ENCODE data around the gene MRPL9. TPM values are rescaled to one million over a fixed set of nuclear protein-coding genes. Genes with fewer than 3 reads are reported as not detected.

Gene MRPL9
- total RNA-seq, 1 donor from 2014 or later: 166 TPM

DNA sequence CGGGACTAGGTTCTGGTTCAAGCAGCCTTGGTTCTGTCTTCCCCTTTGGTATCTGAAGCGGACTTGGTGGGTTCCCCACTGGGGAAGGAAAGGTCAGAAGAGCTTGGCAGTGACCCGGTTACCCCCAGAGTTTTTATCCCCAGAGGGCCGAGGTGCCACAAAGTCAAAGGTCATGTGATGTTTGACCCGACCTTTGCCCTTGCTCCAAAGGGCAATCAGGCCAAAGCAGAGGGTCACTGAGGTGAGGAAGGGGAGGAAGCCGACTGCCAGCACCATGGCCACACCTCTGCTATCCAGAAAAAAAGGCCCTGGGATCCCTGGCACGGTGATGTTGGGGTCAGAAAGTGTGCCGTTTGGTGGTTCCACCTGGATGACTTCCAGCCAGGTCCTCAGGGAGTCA, 37.5 kb upstream of the MRPL9 start:
- no peak for DNase-seq (ENCODE audit: low read depth)
- no peak overlapping the region for H3K4me3 ChIP-seq (ENCODE audit: low read depth, low read length)
- TF ChIP-seq, protein P1, sequence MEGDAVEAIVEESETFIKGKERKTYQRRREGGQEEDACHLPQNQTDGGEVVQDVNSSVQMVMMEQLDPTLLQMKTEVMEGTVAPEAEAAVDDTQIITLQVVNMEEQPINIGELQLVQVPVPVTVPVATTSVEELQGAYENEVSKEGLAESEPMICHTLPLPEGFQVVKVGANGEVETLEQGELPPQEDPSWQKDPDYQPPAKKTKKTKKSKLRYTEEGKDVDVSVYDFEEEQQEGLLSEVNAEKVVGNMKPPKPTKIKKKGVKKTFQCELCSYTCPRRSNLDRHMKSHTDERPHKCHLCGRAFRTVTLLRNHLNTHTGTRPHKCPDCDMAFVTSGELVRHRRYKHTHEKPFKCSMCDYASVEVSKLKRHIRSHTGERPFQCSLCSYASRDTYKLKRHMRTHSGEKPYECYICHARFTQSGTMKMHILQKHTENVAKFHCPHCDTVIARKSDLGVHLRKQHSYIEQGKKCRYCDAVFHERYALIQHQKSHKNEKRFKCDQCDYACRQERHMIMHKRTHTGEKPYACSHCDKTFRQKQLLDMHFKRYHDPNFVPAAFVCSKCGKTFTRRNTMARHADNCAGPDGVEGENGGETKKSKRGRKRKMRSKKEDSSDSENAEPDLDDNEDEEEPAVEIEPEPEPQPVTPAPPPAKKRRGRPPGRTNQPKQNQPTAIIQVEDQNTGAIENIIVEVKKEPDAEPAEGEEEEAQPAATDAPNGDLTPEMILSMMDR (conservative IDR thresholded peaks at IDR 0.05; ENCODE audit: low read depth, low read length): no peak

DNA sequence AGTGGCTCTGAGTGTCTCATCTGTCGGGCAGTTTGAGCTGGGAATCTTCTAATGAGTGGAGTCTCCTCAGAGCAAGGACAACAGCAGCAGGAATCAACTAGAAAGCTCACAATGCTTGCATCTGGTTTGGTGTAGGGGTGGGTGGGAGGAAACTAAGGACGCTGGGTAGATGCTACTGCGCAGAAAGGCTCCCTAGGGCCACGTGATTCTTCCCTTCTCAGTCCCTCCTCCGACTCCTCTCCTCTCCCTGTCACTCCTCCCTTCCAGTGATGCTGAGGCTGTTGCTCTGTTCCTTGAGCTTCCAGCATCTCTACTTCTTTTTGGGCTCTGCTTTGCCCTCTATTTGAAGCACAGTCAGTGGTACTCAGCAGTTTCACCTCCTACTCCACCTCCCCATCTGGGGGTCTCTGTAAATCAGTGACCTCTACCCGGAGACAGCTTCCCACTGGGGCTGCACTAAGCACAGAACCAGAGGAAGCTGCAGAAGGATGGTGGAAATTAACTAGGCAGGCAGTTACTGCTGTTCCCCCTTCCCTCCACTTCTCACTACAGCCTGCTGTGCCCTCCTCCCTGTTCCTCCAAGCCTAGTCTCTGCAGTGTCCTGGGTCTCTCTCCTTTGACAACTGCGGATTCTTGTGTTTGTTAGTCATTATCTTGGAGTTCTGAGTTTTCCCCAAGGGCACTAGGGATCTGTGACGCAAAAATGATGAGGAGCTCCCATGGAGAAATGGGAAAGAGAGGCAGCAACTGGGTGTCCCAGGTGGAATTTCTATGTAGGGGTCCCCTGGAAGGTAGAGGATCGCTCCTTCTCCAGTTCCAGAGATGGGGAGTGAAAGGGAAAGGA, 36.1 kb upstream of the MRPL9 start:
- TF ChIP-seq, protein P1 (conservative IDR thresholded peaks at IDR 0.05; ENCODE audit: low read depth, low read length): no peak
- DNase-seq (ENCODE audit: low read depth): no peak
- H3K4me3 ChIP-seq (ENCODE audit: low read depth, low read length): no peak overlapping the region

DNA sequence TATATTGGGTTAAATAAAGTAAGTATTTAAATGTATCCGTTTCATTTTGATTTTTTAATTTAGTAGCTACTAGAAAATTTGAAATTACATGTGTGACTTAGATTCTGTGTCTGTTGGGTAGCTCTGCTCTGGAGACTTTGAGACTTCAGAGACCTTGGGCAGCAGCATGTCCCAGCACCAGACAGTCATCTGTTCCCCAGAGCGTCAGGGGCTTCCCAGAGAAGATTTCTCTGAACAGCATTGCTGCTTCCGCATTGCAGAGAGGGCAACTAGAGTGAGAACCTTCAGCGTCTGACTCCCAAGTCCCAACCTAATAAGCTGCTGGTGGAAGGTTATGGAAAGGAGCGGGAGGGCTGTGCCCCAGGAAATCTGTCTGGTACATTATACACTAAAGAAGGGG, 35.3 kb upstream of the MRPL9 start:
- H3K4me3 ChIP-seq (ENCODE audit: low read depth, low read length): no peak overlapping the region
- TF ChIP-seq, protein P1 (conservative IDR thresholded peaks at IDR 0.05; ENCODE audit: low read depth, low read length): no peak
- DNase-seq (ENCODE audit: low read depth): no peak

DNA sequence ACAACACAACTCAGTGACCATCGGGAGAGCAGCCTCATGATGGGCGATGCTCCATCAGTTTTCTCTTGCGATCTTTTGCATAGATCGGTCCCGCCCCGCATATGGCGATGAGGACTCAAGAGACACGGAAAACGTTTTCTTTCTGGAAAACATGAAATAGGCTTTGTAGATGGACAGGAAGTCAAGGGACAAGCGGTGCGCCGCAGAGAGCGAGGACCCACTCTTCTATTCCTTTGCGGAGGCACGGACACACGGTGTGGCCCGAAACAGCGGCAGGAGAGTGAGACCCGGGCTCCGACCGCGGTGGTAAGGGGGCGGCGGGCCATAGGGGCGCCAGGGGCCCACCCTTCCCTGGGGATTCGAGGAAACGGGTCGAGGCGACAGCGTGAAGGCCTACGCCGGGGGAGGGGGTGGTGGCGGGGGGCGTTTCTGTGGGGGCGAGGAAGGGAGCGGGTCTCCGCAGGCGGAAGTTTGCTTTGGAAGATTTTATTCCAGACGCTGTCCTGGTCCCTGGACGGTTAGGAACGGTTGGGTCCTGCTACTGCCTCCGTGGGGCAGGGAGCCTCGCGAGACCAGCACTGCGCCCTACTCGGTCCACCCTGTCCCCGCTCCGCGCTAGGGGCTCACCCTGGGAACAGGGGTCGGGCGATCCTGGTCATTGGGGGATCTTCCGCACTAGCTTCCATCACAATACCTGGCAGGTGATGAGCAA, 27.8 kb upstream of the MRPL9 start:
- peak overlapping the region; percentile 88 for H3K4me3 ChIP-seq (ENCODE audit: low read depth, low read length)
- DNase-seq (ENCODE audit: low read depth): no peak
- TF ChIP-seq, protein P1 (conservative IDR thresholded peaks at IDR 0.05; ENCODE audit: low read depth, low read length): no peak

DNA sequence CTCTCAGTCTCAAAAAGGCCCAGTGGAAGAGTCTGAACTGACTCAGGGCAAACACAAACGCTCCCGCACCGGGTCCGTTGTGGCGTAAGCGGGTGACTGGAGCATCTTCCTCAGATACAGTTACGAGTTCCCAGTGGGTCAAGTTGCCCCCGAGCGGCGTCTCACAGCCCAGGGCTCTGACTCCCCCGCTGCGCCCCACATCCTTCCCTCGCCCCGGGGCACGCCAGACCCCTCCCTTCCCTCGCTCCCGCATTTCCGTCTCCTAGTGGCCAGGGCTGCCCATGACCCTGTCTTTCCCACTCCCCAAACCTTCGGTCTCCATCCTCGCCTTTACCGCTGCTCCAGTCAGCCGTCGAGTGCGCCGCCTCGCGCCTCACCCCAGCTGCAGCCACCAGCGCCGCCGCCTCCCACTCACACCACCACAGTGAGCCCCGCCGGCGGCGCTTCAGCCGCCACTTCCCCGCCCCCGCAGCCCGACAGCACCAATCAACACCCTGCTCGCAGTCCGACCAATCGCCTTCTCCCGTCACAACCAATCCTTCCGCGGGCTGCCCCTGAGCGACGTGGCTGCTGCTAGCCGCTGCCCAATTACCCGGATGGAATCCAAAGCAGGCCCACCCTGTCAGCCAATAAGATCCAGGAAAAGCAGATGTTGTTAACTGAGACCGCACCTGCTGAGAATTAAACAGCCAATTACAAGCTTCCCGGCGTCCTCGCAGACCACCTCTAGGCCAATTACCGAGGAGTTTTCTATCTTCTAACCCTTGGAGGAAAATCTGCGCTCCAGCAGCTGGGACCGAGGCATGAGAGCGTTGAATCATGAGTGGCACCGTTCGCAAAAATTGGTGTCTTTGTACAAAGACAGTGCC, 27.0 kb upstream of the MRPL9 start, which contains the start of gene TDRKH:
Gene TDRKH (minus strand): TSS at position 430 of the 869 bp plus-strand sequence. CDS start 7,478 bp downstream, outside the sequence.
- TF ChIP-seq, protein P1 (conservative IDR thresholded peaks at IDR 0.05; ENCODE audit: low read depth, low read length): peak; percentile 25
- peak within 1 kb of the TSS; percentile 88 for H3K4me3 ChIP-seq (ENCODE audit: low read depth, low read length)
- peak; percentile 97 for DNase-seq (ENCODE audit: low read depth)

DNA sequence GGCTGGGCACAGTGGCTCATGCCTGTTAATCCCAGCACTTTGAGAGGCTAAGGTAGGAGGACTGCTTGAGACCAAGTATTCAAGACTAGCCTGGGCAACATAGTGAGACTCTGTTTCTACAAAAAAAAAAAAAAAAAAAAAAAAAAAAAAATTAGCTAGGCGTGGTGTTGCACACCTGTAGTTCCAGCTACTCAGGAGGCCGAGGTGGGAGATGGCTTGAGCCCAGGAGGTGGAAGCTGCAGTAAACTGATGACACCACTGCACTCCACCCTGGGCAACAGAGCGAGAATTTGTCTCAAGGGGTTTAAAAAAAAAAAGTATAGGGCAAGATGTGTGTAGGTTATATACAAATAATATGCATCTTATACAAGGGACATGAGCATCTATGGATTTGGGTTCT, 24.4 kb upstream of the MRPL9 start:
- no peak for DNase-seq (ENCODE audit: low read depth)
- TF ChIP-seq, protein P1 (conservative IDR thresholded peaks at IDR 0.05; ENCODE audit: low read depth, low read length): no peak
- no peak overlapping the region for H3K4me3 ChIP-seq (ENCODE audit: low read depth, low read length)

Measured in epithelial cell of proximal tubule (primary cell).